HepG2 (cell line): ENCODE results near the gene RAD17. TPM values are rescaled to one million over a fixed set of nuclear protein-coding genes. Genes with fewer than 3 reads are reported as not detected.

Experiments
- ATAC-seq: fragments of 200-7000 bp; cut with Tn5 transposase; 3 replicates; pipeline ENCODE4 v1.9.1; 2020; ENCODE audit warnings: mild to moderate bottlenecking, moderate library complexity
- BruUV-seq: library from RNA; stranded (reverse); fragments of 400-500 nt; replicated peaks from 2 replicates; lab custom pipeline; 2021; lab: Mats Ljungman, UMichigan
- CTCF ChIA-PET: fragments of 300-600 bp; formaldehyde crosslinking; extraction: SDS; loops from one replicate; lab custom pipeline; 2021; ENCODE audit warnings: low total read pairs, inconsistent platforms, low intra/inter-chr PET ratio; lab: Yijun Ruan, JAX
- POLR2A ChIA-PET: fragments of 350-600 bp; sonication (Branson Sonifier 250); formaldehyde crosslinking; loops from one replicate; lab custom pipeline; 2020; ENCODE audit warnings: antibody characterized with exemption, inconsistent platforms; lab: Yijun Ruan, JAX
- DNase-seq: peaks from one replicate; pipeline ENCODE4 v3.0.0-alpha.2; 2015; ENCODE audit warnings: low spot score
- FAIRE-seq: peaks from 3 replicates; lab custom pipeline; 2011; peaks lifted over from hg19 to GRCh38; lab: Jason Lieb, UNC
- H2AFZ ChIP-seq: one replicate; pipeline ENCODE4 v1.6.1; 2011; ENCODE audit warnings: low read length, inconsistent platforms
- H3K27ac ChIP-seq: fragments of 300-600 bp; 3 replicates; pipeline ENCODE4 v1.8.0; 2011; ENCODE audit warnings: mixed run types, mild to moderate bottlenecking, mixed read lengths, low read length, inconsistent platforms; ENCODE audit not compliant: insufficient read depth; ENCODE audit errors: extremely low read length
- H3K27me3 ChIP-seq, 2 experiments: fragments of 200-600 bp in 1 of 2; 2 replicates in 1 of 2; 3 replicates in 1 of 2; pipeline versions ENCODE4 v1.6.0 to v1.8.0; 2011; ENCODE audit warnings: low read length in 2 of 2, mild to moderate bottlenecking in 2 of 2, moderate library complexity in 2 of 2, inconsistent platforms in 1 of 2; ENCODE audit not compliant: insufficient read depth in 2 of 2, control insufficient read depth in 1 of 2
- H3K36me3 ChIP-seq, 2 experiments: fragments of 200-600 bp in 1 of 2; replicated peaks in 1 of 2; 2 replicates in 1 of 2; 3 replicates in 1 of 2; pipeline versions ENCODE4 v1.5.1 to v1.8.0; 2011; ENCODE audit warnings: low read length in 2 of 2, inconsistent platforms in 1 of 2; ENCODE audit not compliant: insufficient read depth in 2 of 2, control insufficient read depth in 1 of 2
- H3K4me1 ChIP-seq: 2 replicates; pipeline ENCODE4 v1.5.1; 2012; ENCODE audit warnings: low read length, inconsistent platforms; ENCODE audit not compliant: insufficient read depth
- H3K4me2 ChIP-seq: 2 replicates; pipeline ENCODE4 v1.6.0; 2011; ENCODE audit warnings: low read depth, low read length, inconsistent platforms
- H3K4me3 ChIP-seq, 3 experiments: fragments of 200-600 bp in 1 of 3; sonication (generic), shearing (Covaris generic) in 1 of 3; replicated peaks in 1 of 3; 2 replicates each; pipeline ENCODE4 v1.5.1; 2011 to 2016; ENCODE audit warnings: low read length in 3 of 3, inconsistent platforms in 2 of 3, low read depth in 2 of 3, mild to moderate bottlenecking in 2 of 3, control low read depth in 1 of 3, mixed read lengths in 1 of 3; ENCODE audit not compliant: insufficient read depth in 1 of 3
- H3K79me2 ChIP-seq: one replicate; pipeline ENCODE4 v1.6.1; 2011; ENCODE audit warnings: low read length, inconsistent platforms; ENCODE audit not compliant: insufficient read depth
- H3K9ac ChIP-seq: 2 replicates; pipeline ENCODE4 v1.6.0; 2011; ENCODE audit warnings: mild to moderate bottlenecking, low read depth, low read length, inconsistent platforms; ENCODE audit not compliant: insufficient read depth
- H3K9me3 ChIP-seq: 2 replicates; pipeline ENCODE4 v1.5.1; 2012; ENCODE audit warnings: mild to moderate bottlenecking, low read length
- H4K20me1 ChIP-seq: 2 replicates; pipeline ENCODE4 v1.6.0; 2011; ENCODE audit warnings: inconsistent platforms, mild to moderate bottlenecking, low read length, moderate library complexity; ENCODE audit not compliant: insufficient read depth
- ARID2 ChIP-seq: sonication (generic); formaldehyde crosslinking; IDR thresholded peaks from 2 replicates; pipeline ENCODE4 v1.8.1; 2022; ENCODE audit warnings: mild to moderate bottlenecking, missing genetic modification reagents, borderline replicate concordance
- CERS6 ChIP-seq: sonication (generic); formaldehyde crosslinking; IDR thresholded peaks from 2 replicates; pipeline ENCODE4 v1.5.0; 2020; ENCODE audit warnings: missing genetic modification reagents
- JUN ChIP-seq: sonication (generic); formaldehyde crosslinking; IDR thresholded peaks from 2 replicates; pipeline ENCODE4 v1.4.0; 2020; ENCODE audit warnings: mild to moderate bottlenecking, missing genetic modification reagents
- RORA ChIP-seq: sonication (generic); formaldehyde crosslinking; IDR thresholded peaks from 2 replicates; pipeline ENCODE4 v1.5.0; 2020; ENCODE audit warnings: mild to moderate bottlenecking, missing genetic modification reagents, moderate library complexity
- TIGD3 ChIP-seq: sonication (generic); formaldehyde crosslinking; IDR thresholded peaks from 2 replicates; pipeline ENCODE4 v1.5.1; 2020; ENCODE audit warnings: mild to moderate bottlenecking, missing genetic modification reagents, borderline replicate concordance
- UBTF ChIP-seq: sonication (generic); formaldehyde crosslinking; IDR thresholded peaks from 2 replicates; pipeline ENCODE4 v1.4.0; 2020; ENCODE audit warnings: mild to moderate bottlenecking, missing genetic modification reagents
- ZBTB4 ChIP-seq: sonication (generic); formaldehyde crosslinking; IDR thresholded peaks from 2 replicates; pipeline ENCODE4 v1.4.0; 2020; ENCODE audit warnings: missing genetic modification reagents, mild to moderate bottlenecking, borderline replicate concordance
- ZFP91 ChIP-seq: sonication (generic); formaldehyde crosslinking; IDR thresholded peaks from 2 replicates; pipeline ENCODE4 v1.9.0; 2022; ENCODE audit warnings: missing genetic modification reagents, mild to moderate bottlenecking, borderline replicate concordance
- ZNF564 ChIP-seq: sonication (generic); formaldehyde crosslinking; IDR thresholded peaks from 2 replicates; pipeline ENCODE4 v1.8.1; 2023; ENCODE audit warnings: mild to moderate bottlenecking, missing genetic modification reagents
- ZNF597 ChIP-seq: sonication (generic); formaldehyde crosslinking; IDR thresholded peaks from 2 replicates; pipeline ENCODE4 v1.5.0; 2020; ENCODE audit warnings: missing genetic modification reagents
- ZNF878 ChIP-seq: sonication (generic); formaldehyde crosslinking; IDR thresholded peaks from 2 replicates; pipeline ENCODE4 v1.8.1; 2023; ENCODE audit warnings: mild to moderate bottlenecking, missing genetic modification reagents, moderate library complexity
- WGBS: methylation state at CpG from one replicate; pipeline ENCODE4 v1.1.6; 2017; ENCODE audit warnings: low lambda C conversion rate; 5-methylcytosine and 5-hydroxymethylcytosine counted together
- in situ Hi-C: cut with HindIII; loops from 2 replicates; pipeline ENCODE4 v1.10.0; 2017; ENCODE audit warnings: low pct_unique_long_range_greater_than_20kb; ENCODE audit not compliant: extremely low pct_ligation_motif_present
- intact Hi-C: fragments of 100-400 bp; cut with micrococcal nuclease; formaldehyde crosslinking; loops from one replicate; pipeline ENCODE4 v1.10.0; 2022; ENCODE audit not compliant: unreplicated experiment
- polyA plus RNA-seq, 8 experiments: library from polyadenylated mRNA; depleted of rRNA in 3 of 8; stranded (reverse) in 7 of 8; unstranded in 1 of 8; fragments of >200 nt; fragmentation: Illumina TruSeq in 4 of 8; extraction: Trizol in 4 of 8; gene quantifications; 2 replicates each; pipeline versions ENCODE4 v1.2.1 to v1.2.3, GENCODE V29; 2011 to 2016; ENCODE audit warnings: low read depth in 4 of 8, missing spikeins in 1 of 8, mixed read lengths in 1 of 8; ENCODE audit not compliant: insufficient read depth in 1 of 8
- total RNA-seq, 5 experiments: library from RNA; depleted of rRNA; stranded (reverse); fragments of >200 nt; fragmentation: Illumina TruSeq; extraction: Trizol; gene quantifications; 2 replicates each; pipeline ENCODE4 v1.2.3, GENCODE V29; 2016; ENCODE audit warnings: low read depth in 1 of 5

RAD17 gene
- total and polyA plus RNA-seq, 2 of the 13 experiments (the other 11 are each of a cell fraction or from before 2014, with no cell fraction given), result 24.0 to 25.9 TPM

GRCh38 chr5:69341520-69342161 lies 28.0 kb upstream of the RAD17 start:
- no peak overlapping the region for H3K27ac ChIP-seq
- H2AFZ ChIP-seq, result no peak overlapping the region
- no peak overlapping the region for H3K9ac ChIP-seq
- H3K79me2 ChIP-seq, result no peaks in the 10 kb centered on the region
- H3K4me1 ChIP-seq, result peaks cover 8% of the 10 kb centered on the region
- H3K4me3 ChIP-seq, result no peak overlapping the region
- no peak for FAIRE-seq
- H3K4me2 ChIP-seq, result no peak overlapping the region
- no peaks in the 10 kb centered on the region; a peak in 1 of 5 replicates for H3K27me3 ChIP-seq
- in situ Hi-C loops, result no loop called here
- no peaks in the 10 kb centered on the region for H4K20me1 ChIP-seq
- intact Hi-C loops, result no loop called here
- no peaks in the 10 kb centered on the region for H3K36me3 ChIP-seq
- POLR2A ChIA-PET, result no interaction called here
- no peaks in the 10 kb centered on the region for H3K9me3 ChIP-seq
- WGBS, result 84% methylated on average over 4 of the region's 4 CpGs
- no peak for DNase-seq
- no peak for ATAC-seq
- no TSS peak for BruUV-seq
- CTCF ChIA-PET, result no interaction called here
- TF ChIP-seq ZNF597 (CRISPR knock-in tag), result no peak
- no peak for TF ChIP-seq ZNF564
- no peak for TF ChIP-seq ZBTB4
- no peak for TF ChIP-seq ZFP91 (CRISPR knock-in tag)
- TF ChIP-seq TIGD3, result no peak
- no peak for TF ChIP-seq RORA
- no peak for TF ChIP-seq ZNF878 (CRISPR knock-in tag)
- TF ChIP-seq ARID2 (CRISPR knock-in tag), result no peak
- TF ChIP-seq JUN (CRISPR knock-in tag), result no peak
- no peak for TF ChIP-seq UBTF (CRISPR knock-in tag)
- no peak for TF ChIP-seq CERS6 (CRISPR knock-in tag)
